GM21390 (cell line): ENCODE data around the gene CNTD1.
A peak's percentile ranks its signal among the peaks of the same experiment; 100 is the strongest.
"Not testable (repeated sequence)": the region's sequence is repeated elsewhere in the genome, so short reads cannot be mapped to it uniquely, and the experiment has no call there.

Source experiments
- ATAC-seq: cut with Tn5 transposase; IDR thresholded peaks from one replicate; pipeline ENCODE4 v1.9.1; 2021; ENCODE audit not compliant: unreplicated experiment

The CNTD1 gene

DNA sequence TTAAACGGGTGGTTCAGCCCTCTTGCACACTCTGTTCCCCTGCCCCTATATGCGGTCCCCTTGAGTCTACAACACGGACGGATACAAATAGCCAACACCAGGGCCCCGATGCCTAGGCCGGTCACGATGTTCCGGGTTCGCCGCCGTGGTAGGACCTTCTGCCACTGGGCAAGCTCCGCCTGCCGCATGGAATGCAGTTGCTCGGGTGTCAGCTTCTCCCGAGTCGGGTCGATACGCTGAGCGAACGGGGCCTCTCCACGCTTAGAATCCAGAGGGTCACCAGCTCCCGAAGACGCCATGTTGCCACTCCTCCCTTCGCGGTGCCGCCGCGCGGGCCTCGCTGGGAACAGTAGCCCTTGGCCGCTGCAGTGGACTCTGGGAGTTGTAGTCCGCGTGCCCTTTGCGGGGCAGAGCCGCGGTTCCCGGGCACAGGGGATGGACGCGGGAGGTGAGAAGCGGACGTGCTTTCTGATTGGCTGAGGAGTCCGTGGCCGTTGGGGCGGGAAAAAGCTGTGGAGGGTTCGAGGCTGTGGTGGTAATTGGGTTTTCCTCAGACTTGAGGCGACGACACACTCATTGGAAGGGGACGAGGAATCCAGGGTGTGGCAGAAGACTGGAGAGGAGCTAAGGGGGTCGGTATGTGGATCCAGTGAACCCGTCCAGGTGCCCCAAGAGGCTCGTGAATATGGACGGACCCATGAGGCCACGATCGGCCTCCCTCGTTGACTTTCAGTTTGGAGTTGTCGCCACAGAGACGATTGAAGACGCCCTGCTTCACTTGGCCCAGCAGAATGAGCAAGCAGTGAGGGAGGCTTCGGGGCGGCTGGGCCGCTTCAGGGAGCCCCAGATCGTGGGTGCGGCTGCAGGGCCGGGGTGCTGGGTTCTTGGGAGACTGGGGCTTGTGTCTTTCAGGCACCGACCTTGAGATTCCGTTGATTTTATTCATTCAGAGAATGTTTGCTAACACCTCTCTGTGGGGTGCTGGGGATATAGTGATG lies at the start of gene CNTD1, which contains the start of gene COA3:
Gene CNTD1, plus strand, starts transcription at position 479 of the 998 bp plus-strand sequence. Its CDS starts 207 bp downstream, at position 686.
Gene COA3, minus strand, starts transcription at position 322 of the 998 bp plus-strand sequence. Its CDS starts 23 bp downstream, at position 299.
- peak; percentile 69 for ATAC-seq

DNA sequence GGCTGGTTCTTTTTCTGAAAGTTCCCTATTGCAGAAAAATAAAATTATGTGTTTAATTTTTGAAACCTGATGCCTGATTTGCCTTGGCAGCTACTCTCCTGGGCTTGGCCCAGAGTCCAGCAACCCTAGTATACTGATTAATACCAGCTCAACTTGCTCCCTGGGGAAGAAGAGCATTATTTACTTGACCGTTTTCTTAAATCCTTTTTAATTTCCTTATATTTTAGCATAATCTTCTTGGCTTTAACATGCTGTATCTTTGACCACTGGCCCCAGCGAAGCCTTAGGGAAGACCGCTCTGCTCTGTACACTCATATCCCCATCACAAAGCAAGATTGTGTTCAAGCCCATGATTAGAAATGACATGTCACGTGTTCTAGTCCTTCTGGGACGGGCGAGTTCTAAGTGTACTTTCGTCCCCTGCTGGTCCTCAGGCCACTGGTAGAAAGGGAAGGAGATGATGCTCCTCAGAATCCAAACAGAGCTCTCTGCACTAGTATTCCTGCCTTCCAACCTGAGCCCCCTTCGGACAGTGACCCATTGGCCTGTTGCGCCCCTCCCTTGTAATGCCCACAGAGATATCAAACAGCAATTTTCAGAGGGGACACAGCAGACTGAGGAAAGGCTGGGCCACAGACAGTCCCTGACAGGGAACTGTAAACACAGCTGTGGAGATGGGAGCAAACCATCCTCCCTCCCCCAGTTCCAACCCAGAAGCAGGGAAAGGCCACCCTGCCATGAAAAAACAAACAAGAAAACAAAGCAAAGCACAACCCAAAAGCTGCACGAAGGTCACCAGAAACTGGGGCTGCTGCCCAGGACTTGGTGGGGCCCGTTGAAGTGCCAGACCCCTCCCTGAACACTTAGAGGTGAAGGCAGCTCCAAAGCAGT lies 49.5 kb upstream of the CNTD1 start:
- ATAC-seq: no peak

GRCh38 chr17:42750739-42751344 lies 47.8 kb upstream of the CNTD1 start:
- ATAC-seq: no peak

DNA sequence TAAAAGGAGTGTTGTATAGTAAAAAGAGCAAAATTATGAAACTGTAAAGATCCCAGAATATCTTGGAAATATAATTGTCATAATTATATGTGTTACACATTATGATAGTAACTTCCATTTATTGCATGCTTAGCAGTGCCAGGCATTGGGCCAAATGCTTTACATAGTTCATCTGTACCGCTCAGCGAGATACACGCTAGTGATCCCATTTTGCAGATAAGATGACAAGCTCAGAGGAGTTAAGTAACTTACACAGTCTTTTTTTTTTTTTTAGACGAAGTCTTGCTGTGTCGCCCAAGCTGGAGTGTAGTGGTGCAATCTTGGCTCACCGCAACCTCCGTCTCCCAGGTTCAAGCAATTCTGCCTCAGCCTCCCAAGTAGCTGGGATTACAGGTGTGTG lies 47.0 kb upstream of the CNTD1 start:
- ATAC-seq: no peak

GRCh38 chr17:42754782-42755181 lies 43.9 kb upstream of the CNTD1 start:
- ATAC-seq: no peak

DNA sequence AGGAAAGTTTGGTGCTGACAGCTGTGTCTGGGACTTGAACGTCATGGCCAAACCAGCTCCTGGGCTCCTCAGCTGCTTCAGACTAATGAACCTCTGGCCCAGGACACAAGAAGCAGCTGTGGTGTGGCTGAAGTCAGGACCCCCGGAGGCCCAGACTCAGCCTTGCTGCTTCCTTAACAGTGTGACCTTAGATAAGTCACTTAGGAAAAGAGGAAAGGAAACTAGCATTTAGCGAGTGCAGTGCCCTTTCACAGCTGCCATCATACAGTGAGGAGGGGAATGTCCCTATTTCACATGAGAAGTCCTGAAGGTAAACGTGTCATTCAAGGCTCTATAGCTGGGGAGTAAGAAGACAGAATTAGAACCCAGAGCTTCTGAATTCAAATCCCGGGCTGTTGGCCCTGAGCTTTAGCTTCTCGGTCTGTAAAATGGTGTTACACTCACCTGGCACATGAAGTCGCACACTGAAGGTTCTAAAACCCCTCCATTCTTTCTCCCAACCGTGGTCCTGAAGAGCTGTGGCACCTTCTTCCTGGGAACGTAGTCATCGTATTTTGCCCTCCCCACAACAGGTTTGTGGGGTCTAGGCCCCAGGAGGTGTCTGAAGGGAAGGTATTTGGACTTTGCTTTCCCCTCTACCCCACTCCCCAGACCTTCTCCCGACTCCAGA lies 38.5 kb upstream of the CNTD1 start:
- ATAC-seq: no peak

DNA sequence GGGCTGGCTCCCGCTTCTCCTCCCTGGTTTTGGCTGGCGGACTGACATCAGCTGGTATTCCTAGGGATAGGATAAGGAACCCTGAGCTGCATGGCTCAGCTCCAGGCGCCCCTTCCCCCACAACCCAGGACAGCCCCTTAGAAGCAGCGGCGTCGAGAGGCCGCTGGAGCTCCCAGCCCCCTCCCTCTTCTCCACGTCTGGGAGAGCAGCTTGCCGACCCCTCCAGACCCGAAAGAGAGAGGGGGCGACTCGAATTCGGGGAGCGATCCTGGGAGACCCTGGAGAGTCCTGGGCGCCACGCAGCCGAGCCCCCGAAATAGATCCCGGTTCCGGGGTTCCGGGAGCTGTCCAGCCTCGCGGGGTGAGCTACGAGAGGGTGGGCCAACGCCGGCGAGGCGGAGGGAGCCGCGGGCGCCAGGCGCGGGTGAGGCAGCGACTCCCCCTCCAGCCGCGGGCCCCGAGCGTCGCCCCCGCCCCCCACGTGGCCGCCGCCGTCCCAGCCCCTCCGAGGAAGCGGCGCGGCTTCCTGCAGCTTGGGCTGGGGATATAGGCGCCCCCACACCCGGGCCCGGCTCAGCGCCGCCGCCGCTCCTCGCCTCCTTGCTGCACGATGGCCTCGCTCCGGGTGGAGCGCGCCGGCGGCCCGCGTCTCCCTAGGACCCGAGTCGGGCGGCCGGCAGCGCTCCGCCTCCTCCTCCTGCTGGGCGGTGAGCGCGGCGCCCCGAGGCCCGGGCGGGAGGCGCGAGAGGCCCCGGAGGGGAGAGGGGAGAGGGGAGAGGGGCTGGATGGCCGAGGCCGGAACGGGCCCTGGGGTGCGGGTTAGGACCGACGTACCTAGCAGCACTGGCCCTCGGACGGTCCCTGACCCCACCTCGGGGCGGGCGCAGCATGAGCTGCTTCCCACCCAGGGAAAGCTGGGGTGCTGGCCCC lies 37.7 kb upstream of the CNTD1 start, which contains the start of gene RAMP2:
Gene RAMP2, plus strand, starts transcription at position 576 of the 930 bp plus-strand sequence. Its CDS starts 35 bp downstream, at position 611.
- ATAC-seq: no peak

DNA sequence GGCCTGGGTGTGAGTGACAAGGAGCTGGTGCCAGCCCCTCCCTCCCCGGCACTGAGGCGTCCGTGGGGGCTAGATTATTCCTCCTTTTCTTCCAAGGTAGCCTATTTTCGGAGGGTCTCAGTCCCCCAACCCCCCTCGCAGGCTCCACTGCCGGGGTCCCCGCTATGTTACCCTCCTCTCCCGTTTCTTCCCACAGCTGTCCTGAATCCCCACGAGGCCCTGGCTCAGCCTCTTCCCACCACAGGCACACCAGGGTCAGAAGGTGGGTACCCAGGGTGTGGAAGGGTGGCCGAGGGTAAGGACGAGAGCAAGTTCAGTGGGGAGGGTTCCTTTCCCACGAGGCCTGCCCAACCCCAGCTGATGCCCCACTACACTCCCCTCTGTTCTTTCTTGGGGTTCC lies 37.0 kb upstream of the CNTD1 start:
- no peak for ATAC-seq

- no peak for ATAC-seq
These were observed 32.5 kb upstream of the CNTD1 start for GRCh38 chr17:42766124-42766523.

DNA sequence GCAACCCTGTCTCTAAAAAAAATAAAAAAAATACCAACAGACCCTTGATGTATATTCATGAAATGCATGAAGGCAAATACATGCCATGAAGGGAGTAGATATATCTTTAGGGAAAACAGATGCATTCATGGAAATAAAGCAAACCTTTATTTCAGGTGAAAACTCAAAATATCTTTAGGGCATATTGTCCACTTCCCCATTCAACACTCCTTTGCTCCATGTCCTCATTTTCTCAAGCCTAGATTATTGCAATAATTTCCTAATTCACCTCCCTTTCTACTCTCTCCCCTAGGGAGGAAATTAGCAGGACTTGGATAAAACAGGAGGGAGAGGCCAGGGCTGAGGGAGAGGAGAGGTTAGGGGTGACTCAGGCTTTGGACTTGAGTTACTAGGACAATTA lies 31.1 kb upstream of the CNTD1 start:
- no peak for ATAC-seq

- not testable (repeated sequence) for ATAC-seq
These were observed 30.7 kb upstream of the CNTD1 start for GRCh38 chr17:42768006-42768405.

DNA sequence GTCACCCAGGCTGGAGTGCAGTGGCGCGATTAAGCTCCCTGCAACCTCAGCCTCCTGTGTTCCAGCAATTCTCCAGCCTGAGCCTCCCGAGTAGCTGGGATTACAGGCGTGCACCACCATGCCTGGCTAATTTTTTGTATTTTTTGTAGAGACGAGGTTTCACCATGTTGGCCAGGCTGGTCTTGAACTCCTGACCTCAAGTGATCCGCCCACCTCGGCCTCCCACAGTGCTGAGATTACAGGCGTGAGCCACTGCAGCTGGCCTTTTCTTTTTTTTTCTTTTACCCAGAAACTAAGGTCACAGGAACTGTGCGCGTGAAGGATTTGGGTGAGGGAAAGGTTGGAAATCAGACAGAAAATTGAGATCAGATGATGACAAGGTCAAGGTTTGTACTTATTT lies 28.7 kb upstream of the CNTD1 start:
- ATAC-seq: not testable (repeated sequence)

- ATAC-seq: no peak
These were observed 25.7 kb upstream of the CNTD1 start for GRCh38 chr17:42772945-42773289.

- no peak for ATAC-seq
These were observed 25.2 kb upstream of the CNTD1 start, which contains the start of gene VPS25 for GRCh38 chr17:42773290-42774035. TSS of gene VPS25 (plus strand) at chr17:42773449. CDS start at chr17:42773476, 27 bp downstream.

GRCh38 chr17:42774066-42774745 lies 24.5 kb upstream of the CNTD1 start:
- ATAC-seq: no peak

DNA sequence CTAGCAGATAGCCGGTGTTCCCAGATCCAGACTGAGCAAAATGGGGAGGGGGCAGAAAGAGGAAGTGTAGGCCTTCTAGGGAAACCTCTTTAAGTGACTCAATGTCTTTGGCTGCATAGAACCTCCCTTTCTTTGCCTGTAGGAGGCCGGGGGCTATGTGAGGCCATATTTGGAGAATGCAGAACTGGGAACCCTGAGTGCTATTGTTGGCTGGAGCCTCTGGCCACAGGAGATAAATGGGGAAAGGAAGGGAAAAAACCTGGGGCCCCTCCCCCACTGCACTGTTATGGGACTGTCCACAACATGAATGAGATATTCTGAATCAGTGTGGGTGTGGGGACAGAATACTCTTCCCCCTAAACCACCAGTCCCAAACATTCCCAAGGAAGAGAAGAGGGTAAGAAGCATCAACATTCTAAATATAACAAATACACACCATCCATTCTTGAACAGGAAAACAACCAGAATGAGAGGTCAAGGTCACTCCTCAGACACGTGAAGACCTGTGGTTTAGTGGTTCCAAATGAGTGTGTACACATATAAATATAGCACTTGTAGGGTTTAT lies 23.0 kb upstream of the CNTD1 start:
- no peak for ATAC-seq

GRCh38 chr17:42778570-42778969 lies 20.1 kb upstream of the CNTD1 start:
- no peak for ATAC-seq
